MG63 (cell line): ENCODE measurements around the gene OR2V2. TPM values are rescaled to one million over a fixed set of nuclear protein-coding genes. Genes with fewer than 3 reads are reported as not detected.
"Not testable (repeated sequence)": the region's sequence is repeated elsewhere in the genome, so short reads cannot be mapped to it uniquely, and the experiment has no call there.

ENCODE experiments used
- DNase-seq: peaks from one replicate; pipeline ENCODE4 v3.0.0-alpha.2; 2020
- H3K27me3 ChIP-seq: fragments of 250-450 bp; sonication (Bioruptor Pico); 2 replicates; pipeline ENCODE4 v1.5.1; 2020; ENCODE audit warnings: mild to moderate bottlenecking, moderate library complexity
- H3K36me3 ChIP-seq: fragments of 250-450 bp; sonication (Bioruptor Pico); 2 replicates; pipeline ENCODE4 v1.5.1; 2020; ENCODE audit warnings: mild to moderate bottlenecking, moderate library complexity
- H3K4me3 ChIP-seq: fragments of 250-450 bp; sonication (Bioruptor Pico); 2 replicates; pipeline ENCODE4 v1.5.1; 2020; ENCODE audit warnings: mild to moderate bottlenecking, moderate library complexity
- H3K9me3 ChIP-seq: fragments of 250-450 bp; sonication (Bioruptor Pico); 2 replicates; pipeline ENCODE4 v1.5.1; 2020; ENCODE audit warnings: mild to moderate bottlenecking, moderate library complexity
- total RNA-seq: library from RNA; depleted of rRNA; stranded (reverse); fragments of >200 nt; shearing (Covaris generic); gene quantifications from 2 replicates; pipeline ENCODE4 v1.2.3, GENCODE V29; 2014; ENCODE audit warnings: low replicate concordance

Gene OR2V2
- total RNA-seq, 1 experiment from 2014 or later: not detected

DNA sequence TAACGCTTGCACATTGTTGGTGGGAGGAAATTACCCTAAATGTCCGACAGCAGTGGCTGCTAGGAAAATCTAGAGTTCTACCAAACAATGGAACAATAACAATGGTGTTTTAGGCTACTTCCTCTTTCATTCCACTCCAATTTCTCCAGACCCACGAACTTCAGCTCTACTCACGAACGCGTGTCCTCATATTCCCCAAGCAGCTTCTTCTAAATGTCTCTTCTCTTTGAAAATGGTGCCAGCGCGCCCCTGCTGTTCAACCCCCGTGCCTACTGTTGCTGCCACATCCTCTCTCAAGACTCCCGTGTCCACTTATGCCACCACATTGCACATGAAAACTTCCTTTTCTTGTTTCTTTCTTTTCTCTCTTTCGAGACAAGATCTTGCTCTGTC is 25.6 kb downstream of the OR2V2 start:
- Histone ChIP-seq H3K36me3 (no peaks in the 10 kb centered on the region), H3K9me3 (no peaks in the 10 kb centered on the region), H3K27me3 (no peaks in the 10 kb centered on the region), H3K4me3 (peak overlapping the region; percentile 41)
- DNase-seq: no peak

DNA sequence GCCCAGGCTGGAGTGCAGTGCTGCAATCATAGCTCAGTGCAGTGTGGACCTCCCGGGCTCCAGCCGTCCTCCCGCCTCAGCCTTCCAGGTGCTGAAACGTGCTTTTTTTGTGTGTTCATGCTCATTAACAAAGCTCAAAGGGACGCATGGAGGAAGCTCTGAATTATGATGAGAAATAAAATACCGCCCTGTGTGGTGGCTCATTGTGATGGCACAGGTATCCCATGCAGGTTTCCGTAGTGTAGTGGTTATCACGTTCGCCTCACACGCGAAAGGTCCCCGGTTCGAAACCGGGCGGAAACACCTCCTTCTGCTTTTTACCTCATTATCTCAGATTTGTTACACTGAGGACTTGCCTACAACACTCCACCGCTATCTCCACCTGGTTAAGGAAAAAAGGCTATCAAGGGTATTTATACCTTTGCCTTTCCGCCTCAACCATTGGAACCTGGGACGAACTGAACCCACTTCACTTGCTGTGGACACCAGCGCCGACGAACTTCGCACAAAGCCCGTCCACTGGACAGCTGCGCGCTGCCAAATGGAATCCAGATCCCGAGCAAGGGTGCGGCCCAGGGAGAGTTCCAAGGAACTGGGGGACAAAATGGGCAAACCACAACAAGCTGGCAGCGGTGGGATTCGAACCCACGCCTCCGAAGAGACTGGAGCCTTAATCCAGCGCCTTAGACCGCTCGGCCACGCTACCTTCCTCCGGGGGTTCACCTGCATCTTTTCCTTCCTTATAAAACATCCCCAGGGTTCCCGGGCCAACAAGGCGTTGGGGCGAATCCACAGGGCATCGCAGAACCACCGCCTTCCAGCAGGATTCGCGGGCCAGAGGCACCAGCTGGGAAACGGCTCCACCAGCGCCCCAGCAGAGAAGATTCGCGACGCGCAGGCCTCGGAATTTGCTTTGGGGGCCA is 26.3 kb downstream of the OR2V2 start:
- DNase-seq: peak; percentile 93
- no peaks in the 10 kb centered on the region for H3K27me3 ChIP-seq
- no peaks in the 10 kb centered on the region for H3K36me3 ChIP-seq
- H3K4me3 ChIP-seq: peak overlapping the region; percentile 41
- no peaks in the 10 kb centered on the region for H3K9me3 ChIP-seq

DNA sequence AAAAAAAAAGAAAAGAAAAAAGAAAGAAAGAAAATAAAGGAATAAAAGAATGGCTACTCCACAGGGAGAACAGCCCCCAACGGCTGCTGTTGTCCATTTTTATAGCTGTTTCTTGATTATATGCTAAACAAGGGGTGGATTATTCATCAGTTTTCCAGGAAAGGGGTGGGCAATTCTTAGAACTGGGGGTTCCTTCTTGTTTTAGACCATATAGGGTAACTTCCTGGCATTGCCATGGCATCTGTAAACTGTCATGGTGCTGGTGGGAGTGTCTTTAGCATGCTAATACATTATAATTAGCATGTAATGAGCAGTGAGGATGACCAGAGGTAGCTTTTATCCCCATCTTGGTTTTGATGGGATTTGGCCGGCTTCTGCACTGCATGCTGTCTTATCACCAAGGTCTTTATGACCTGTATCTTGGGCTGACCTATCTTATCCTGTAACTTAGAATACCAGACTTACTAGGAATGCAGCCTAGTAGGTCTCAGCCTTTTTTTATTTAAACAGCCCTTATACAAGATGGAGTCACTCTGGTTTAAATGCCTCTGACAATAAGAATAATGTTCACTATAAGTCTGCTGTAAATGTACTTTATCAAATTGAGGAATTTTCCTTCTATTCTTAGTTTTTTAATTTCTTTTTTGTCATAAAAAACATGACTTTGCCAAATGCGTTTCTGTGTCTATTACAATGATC is 29.0 kb downstream of the OR2V2 start:
- Histone ChIP-seq H3K9me3 (no peaks in the 10 kb centered on the region), H3K27me3 (no peaks in the 10 kb centered on the region), H3K4me3 (no peak overlapping the region), H3K36me3 (no peaks in the 10 kb centered on the region)
- DNase-seq: no peak

DNA sequence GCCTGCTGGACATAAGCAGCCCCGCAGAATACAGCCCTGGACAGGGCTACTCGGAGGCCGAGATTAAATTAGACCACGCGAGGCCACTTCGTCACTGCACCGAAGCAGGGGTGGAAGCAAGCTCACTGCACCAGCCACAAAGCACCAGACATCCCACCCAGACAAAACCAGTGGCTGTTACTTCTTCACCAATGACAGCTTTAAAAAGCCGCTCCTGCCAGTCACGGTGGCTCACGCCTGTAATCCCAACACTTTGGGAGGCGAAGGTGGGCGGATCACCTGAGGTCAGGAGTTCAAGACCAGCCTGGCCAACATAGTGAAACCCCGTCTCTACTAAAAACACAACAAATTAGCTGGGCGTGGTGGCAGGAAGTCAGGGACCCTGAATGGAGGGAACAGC is 30.2 kb downstream of the OR2V2 start:
- not testable (repeated sequence) for H3K36me3 ChIP-seq, H3K27me3 ChIP-seq, H3K4me3 ChIP-seq, DNase-seq, H3K9me3 ChIP-seq

DNA sequence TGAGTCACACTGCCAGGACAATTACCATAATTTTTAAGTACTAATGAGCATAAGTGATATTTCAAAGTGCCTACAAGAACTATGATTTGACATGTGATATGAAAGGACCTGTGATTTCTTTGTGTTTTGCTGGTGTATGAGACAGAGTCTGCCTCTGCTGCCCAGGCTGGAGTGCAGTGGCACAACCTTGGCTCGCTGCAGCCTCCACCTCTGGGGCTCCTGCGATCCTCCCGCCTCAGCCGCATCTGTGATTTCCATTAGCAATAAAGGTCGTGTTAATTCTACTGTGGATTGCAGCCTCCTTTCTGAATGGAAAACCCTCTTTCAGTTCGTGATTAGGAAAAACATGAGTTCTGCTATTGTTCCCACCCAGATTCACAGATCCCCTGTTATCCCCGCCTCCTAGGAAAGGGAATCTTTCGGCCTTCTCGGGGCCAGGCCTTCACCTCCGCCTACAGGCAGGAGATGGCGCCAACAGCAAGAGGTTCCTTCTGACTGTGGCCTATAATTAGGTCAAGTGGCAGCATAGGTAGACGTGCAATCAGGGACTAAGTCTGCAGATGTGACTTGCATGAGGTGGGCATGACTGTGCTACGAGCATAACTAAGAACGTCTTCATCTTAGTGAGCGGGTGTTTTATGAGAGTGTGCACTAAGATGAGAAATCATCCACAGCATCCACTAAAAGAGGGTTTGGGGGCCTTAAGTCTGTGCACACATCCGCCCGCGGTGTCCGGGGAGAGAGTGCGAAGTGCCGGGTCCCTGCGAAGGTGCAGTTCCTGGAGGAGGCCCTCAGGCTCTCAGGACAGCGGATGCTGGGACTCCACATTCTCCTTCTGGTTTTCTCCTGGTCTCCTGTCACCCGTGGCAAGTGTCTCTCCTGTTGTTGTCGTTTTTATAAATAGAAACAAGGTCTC is 34.5 kb downstream of the OR2V2 start:
- Histone ChIP-seq H3K36me3 (no peaks in the 10 kb centered on the region), H3K9me3 (no peaks in the 10 kb centered on the region), H3K27me3 (no peaks in the 10 kb centered on the region), H3K4me3 (no peak overlapping the region)
- peak; percentile 76 for DNase-seq

DNA sequence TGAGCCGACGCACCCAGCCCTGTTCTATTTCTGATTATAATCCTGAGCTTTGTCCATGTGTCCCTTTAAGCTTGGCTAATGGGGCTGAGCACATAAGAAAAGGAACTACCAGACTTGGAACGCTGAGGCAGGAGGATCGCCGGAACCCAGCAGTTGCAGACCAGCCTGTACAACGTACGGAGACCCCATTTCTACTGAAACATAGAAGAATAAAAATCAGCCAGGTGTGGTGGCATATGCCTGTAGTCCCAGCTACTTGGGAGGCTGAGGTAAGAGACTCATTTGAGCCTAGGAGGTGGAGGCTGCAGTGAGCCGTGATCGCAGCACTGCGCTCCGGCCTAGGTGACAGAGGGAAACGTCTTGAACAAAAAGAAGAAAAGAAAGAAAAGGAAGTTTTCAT is 35.3 kb downstream of the OR2V2 start:
- no peak for DNase-seq
- Histone ChIP-seq H3K27me3 (no peaks in the 10 kb centered on the region), H3K36me3 (no peaks in the 10 kb centered on the region), H3K4me3 (no peak overlapping the region), H3K9me3 (no peaks in the 10 kb centered on the region)

DNA sequence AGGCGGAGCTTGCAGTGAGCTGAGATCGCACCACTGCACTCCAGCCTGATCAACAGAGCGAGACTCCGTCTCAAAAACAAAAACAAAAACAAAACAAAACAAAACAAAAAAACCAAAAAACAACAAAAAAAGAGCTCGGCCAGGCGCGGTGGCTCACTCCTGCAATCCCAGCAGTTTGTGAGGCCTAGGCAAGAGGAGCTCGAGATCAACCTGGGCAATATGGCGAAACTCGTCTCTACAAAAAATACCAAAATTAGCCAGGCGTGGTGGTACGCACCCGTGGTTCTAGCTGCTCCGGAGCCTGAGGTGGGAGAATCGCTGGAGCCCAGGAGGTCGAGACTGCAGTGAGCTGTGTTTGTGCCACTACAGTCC is 37.4 kb downstream of the OR2V2 start:
- Histone ChIP-seq H3K27me3 (no peaks in the 10 kb centered on the region), H3K9me3 (no peaks in the 10 kb centered on the region), H3K36me3 (no peaks in the 10 kb centered on the region), H3K4me3 (peak overlapping the region; percentile 63)
- DNase-seq: no peak

DNA sequence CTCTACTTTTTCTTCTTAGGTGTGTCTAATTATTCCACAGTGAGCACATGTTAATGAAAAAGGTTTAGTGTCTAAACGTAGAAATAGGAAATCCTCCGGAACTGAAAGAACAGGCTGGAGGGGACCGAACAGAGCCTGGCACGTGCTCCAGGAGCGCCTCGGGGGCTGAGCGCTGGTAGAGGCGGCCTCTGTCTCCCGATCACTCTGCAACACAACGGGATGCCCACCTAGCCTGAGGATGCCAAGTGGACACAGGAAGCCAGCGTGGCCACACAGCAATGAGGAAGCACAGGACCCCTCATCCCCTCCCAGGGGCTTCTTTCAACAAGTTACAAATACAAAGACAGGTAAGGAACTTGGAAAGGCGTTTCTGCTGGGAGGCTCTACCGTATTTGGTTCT is 38.2 kb downstream of the OR2V2 start:
- H3K4me3 ChIP-seq: no peak overlapping the region
- no peaks in the 10 kb centered on the region for H3K9me3 ChIP-seq
- H3K36me3 ChIP-seq: no peaks in the 10 kb centered on the region
- no peak for DNase-seq
- H3K27me3 ChIP-seq: no peaks in the 10 kb centered on the region

DNA sequence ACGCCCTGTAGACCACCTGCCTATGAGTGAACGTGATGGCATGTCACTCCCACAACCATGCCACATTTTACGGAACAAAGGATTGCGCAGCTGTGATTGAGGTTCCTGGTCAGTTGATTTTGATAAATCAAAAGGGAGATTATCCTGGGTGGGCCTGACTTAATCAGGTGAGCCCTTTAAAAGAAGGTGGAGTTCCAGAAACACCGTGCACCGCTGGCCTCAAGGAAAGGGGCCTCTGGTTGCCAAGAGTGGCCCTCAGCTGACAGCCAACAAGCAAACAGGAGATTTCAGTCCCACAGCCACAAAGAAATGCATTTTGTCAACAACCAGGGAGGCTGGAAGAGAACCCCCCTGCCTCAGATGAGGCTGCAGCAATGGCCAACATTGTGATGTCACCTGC is 38.6 kb downstream of the OR2V2 start:
- Histone ChIP-seq H3K27me3 (no peaks in the 10 kb centered on the region), H3K9me3 (no peaks in the 10 kb centered on the region), H3K4me3 (no peak overlapping the region), H3K36me3 (no peaks in the 10 kb centered on the region)
- DNase-seq: no peak

DNA sequence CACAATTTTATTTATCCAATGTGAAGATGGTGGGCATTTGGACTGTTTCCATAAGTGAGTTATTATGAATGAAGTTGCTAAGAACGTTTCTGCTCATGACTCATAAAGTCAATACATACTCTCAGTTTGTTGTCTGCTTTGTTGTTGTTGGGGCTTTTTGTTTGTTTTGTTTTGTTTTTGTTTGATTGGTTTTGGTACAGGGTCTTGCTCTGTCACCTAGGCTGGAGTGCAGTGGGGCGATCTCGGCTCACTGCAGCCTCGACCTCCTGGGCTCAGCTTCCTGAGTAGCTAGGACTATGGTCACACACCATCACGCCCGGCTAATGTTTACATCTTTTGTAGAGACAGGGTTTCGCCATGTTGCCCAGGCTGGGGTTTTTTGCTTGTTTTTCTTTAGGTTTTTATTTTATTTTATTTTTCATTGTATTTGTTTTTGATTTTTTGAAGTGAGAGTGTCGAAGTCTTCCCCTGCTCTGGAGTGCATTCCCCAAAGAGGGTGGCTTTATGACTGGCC is 39.7 kb downstream of the OR2V2 start:
- H3K36me3 ChIP-seq: no peaks in the 10 kb centered on the region
- no peaks in the 10 kb centered on the region for H3K27me3 ChIP-seq
- peak overlapping the region; percentile 87 for H3K4me3 ChIP-seq
- no peaks in the 10 kb centered on the region for H3K9me3 ChIP-seq
- peak; percentile 49 for DNase-seq

DNA sequence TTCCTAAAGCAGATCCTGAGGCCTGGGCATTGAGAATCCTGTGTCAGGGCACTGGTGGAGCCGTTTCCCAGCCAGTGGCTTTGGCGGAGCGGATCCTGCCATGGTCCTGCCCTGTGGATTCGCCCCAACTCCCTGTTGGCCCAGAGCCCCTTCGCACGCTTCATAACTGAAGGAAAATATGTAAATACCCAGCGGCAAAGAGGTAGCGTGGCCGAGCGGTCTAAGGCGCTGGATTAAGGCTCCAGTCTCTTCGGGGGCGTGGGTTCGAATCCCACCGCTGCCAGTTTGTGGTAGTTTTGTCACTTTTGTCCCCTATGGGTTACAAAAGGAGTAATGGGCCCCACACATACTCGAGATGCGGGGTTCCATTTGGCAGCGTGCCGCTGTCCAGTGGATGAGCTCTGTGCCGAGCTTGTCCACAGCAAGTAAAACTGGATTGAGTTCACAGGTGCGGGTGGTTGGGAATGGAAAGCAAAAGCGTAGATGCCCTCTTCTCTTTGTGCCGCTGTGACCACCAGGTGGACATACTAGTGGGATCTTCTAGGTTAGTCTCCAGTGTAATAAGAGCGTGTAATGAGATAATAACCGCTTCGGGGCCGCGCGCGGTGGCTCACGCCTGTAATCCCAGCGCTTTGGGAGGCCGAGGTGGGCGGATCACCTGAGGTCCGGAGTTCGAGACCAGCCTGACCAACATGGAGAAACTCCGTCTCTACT is 40.3 kb downstream of the OR2V2 start:
- DNase-seq: peak; percentile 90
- no peaks in the 10 kb centered on the region; the same call in 1 of the 2 replicates for H3K36me3 ChIP-seq

DNA sequence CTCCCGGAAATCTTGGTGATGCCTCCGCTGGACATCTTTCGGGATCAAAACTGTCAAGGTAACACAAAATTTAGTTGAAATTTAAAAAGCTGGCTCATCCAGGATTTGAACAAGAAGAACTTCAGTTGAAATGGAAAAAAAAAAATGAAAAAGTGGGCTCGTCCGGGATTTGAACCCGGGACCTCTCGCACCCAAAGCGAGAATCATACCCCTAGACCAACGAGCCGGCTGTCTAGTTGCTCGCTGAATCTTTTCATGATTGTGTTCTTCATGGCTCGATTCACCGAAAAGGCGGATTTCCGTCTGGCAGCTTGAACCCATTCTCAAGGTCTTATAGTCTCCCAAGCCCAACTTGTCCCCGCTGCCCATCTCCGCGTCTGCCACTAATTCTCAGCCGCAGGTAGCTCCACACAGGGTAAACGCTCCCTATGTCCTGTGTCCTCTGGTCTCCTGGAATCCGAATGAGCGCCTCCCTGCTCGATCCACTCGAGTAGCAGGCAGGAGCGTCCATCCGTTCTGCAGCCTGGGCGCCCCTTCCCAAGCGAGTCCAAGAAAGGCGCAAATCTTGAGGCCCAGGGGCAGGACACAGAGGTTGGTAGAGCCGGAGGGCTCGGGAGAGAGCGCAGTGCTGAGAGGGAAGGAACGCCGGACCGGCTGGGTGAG is 41.4 kb downstream of the OR2V2 start:
- Histone ChIP-seq H3K4me3 (peak overlapping the region; percentile 87), H3K36me3 (no peaks in the 10 kb centered on the region; the same call in 1 of the 2 replicates), H3K9me3 (no peaks in the 10 kb centered on the region), H3K27me3 (no peaks in the 10 kb centered on the region)
- peak; percentile 78 for DNase-seq

More for the DNA sequence above, 40.3 kb downstream of the OR2V2 start:
- H3K9me3 ChIP-seq: no peaks in the 10 kb centered on the region
- H3K4me3 ChIP-seq: peak overlapping the region; percentile 87
- no peaks in the 10 kb centered on the region for H3K27me3 ChIP-seq

DNA sequence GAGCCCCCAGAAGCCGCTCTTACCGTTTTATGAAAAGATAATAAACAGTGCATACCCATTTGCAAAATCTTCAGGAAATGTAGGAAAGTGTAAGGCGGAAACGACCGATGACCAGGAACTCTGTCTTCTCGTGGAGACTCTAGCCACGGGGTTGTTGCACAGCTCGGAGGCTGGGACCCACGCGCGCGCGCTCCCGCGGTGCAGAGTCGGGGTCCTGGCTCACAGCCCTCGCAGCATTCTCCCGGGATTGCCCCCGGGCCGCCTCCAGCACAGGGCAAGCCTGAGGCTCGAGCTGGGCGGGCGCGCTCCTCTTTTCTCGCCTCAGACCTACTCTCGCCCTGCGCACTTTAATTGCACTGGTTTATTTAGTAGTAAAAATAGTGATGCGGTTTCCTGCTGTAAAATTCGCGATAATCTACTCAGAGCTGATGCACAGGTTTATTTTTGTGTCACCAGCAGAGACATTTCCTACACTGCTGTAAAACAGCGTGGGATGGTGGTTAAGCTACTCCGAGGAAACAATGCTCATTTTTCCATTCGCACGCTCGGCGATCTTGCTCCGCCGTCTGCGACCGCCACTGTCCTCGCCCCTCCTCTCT is 42.1 kb downstream of the OR2V2 start:
- Histone ChIP-seq H3K27me3 (no peaks in the 10 kb centered on the region), H3K9me3 (no peaks in the 10 kb centered on the region), H3K4me3 (peak overlapping the region; percentile 87), H3K36me3 (peaks cover 5% of the 10 kb centered on the region)
- DNase-seq: peak; percentile 49

DNA sequence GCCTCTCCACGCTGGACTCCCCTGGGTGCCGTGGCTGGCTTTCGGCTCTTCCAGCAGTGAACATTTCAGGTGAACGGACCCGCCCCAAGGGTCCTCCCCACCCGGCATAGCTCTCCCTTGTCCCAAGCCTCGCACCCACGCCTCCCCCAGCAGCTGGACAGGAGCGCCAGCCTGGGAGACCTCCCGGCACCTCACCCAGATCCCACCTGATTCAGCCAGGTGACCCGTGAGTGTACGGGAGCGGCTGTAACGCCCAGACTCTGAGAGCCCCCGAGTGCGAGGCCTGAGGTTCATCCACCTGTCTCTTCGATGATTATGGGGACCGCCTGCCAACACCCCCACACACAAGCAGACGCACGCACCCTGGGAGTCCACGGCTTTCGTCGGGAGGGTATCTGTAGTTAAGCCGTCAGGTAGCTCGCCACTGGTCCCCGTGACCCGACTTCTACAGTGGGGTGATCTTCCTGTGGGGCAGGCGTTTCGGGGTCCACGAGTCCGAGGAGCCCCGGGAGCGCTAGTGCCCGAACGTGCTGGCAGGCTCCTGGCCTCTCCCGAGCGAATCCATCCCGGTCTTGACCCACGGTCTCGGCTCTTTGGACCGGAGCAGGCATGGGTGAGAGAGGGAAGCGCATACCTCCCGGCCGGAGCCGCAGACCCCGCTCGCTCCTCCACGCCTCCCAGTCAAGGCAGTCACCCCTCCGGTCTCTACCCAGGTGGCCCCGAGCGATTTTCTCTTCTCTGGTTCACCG is 42.8 kb downstream of the OR2V2 start:
- Histone ChIP-seq H3K4me3 (peak overlapping the region; percentile 87), H3K36me3 (peaks cover 6% of the 10 kb centered on the region), H3K9me3 (no peaks in the 10 kb centered on the region), H3K27me3 (no peaks in the 10 kb centered on the region)
- peak; percentile 28 for DNase-seq
